DND-41 (cell line): ENCODE measurements around the gene ADRB2.

ENCODE experiments used
- ATAC-seq: fragments of 200-7000 bp; cut with Tn5 transposase; 3 replicates; pipeline ENCODE4 v1.9.1; 2021; ENCODE audit warnings: low read depth; ENCODE audit not compliant: insufficient read depth
- DNase-seq: peaks from one replicate; pipeline ENCODE4 v3.0.0-alpha.2; 2020
- H2AFZ ChIP-seq: 2 replicates; pipeline ENCODE4 v1.6.0; 2012; ENCODE audit warnings: low read depth, low read length
- H3K27ac ChIP-seq: 2 replicates; pipeline ENCODE4 v1.5.1; 2012; ENCODE audit warnings: low read length, inconsistent platforms
- H3K27me3 ChIP-seq: fragments of 200-600 bp; sonication (generic); 2 replicates; pipeline ENCODE4 v1.6.0; 2012; ENCODE audit warnings: low read length, mild to moderate bottlenecking, inconsistent platforms; ENCODE audit not compliant: insufficient read depth, poor library complexity
- H3K36me3 ChIP-seq: 2 replicates; pipeline ENCODE4 v1.5.1; 2012; ENCODE audit warnings: low read length, inconsistent platforms; ENCODE audit not compliant: insufficient read depth
- H3K4me1 ChIP-seq: 2 replicates; pipeline ENCODE4 v1.5.1; 2012; ENCODE audit warnings: mild to moderate bottlenecking, low read length; ENCODE audit not compliant: insufficient read depth
- H3K4me2 ChIP-seq: 2 replicates; pipeline ENCODE4 v1.6.0; 2012; ENCODE audit warnings: mild to moderate bottlenecking, moderate library complexity, low read length, inconsistent platforms; ENCODE audit not compliant: insufficient read depth
- H3K4me3 ChIP-seq, 2 experiments: fragments of 200-600 bp in 1 of 2; shearing (Covaris generic) in 1 of 2; 2 replicates each; pipeline ENCODE4 v1.5.1; 2012 to 2016; ENCODE audit warnings: inconsistent platforms in 2 of 2, low read length in 2 of 2, mild to moderate bottlenecking in 2 of 2, low read depth in 1 of 2, moderate library complexity in 1 of 2
- H3K79me2 ChIP-seq: 2 replicates; pipeline ENCODE4 v1.6.0; 2012; ENCODE audit warnings: low read length, inconsistent platforms; ENCODE audit not compliant: insufficient read depth
- H3K9ac ChIP-seq: 2 replicates; pipeline ENCODE4 v1.6.0; 2012; ENCODE audit warnings: low read depth, mild to moderate bottlenecking, inconsistent platforms, low read length, moderate library complexity
- H3K9me3 ChIP-seq: 2 replicates; pipeline ENCODE4 v1.5.1; 2012; ENCODE audit warnings: low read length, moderate library complexity, mild to moderate bottlenecking, inconsistent platforms; ENCODE audit not compliant: insufficient read depth, severe bottlenecking
- H4K20me1 ChIP-seq: 2 replicates; pipeline ENCODE4 v1.6.0; 2012; ENCODE audit warnings: low read length; ENCODE audit not compliant: insufficient read depth
- EZH2 ChIP-seq: IDR thresholded peaks from 3 replicates; pipeline ENCODE4 v1.6.1; 2012; ENCODE audit warnings: borderline replicate concordance, low read depth, mild to moderate bottlenecking, moderate library complexity, low read length, inconsistent platforms; ENCODE audit not compliant: severe bottlenecking
- TF ChIP-seq, protein P1 (sequence below): IDR thresholded peaks from 2 replicates; pipeline ENCODE4 v1.5.1; 2012; ENCODE audit warnings: borderline replicate concordance, low read length, moderate library complexity, mild to moderate bottlenecking; ENCODE audit not compliant: poor library complexity, severe bottlenecking; ENCODE audit errors: extremely low read depth

Gene ADRB2

DNA sequence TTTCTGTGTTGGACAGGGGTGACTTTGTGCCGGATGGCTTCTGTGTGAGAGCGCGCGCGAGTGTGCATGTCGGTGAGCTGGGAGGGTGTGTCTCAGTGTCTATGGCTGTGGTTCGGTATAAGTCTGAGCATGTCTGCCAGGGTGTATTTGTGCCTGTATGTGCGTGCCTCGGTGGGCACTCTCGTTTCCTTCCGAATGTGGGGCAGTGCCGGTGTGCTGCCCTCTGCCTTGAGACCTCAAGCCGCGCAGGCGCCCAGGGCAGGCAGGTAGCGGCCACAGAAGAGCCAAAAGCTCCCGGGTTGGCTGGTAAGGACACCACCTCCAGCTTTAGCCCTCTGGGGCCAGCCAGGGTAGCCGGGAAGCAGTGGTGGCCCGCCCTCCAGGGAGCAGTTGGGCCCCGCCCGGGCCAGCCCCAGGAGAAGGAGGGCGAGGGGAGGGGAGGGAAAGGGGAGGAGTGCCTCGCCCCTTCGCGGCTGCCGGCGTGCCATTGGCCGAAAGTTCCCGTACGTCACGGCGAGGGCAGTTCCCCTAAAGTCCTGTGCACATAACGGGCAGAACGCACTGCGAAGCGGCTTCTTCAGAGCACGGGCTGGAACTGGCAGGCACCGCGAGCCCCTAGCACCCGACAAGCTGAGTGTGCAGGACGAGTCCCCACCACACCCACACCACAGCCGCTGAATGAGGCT lies at the start of gene ADRB2:
TSS of gene ADRB2 (plus strand) at position 559 of the 686 bp plus-strand sequence. CDS start 221 bp downstream, outside the sequence.
- H3K4me1 ChIP-seq = no peaks in the 10 kb centered on the region
- no peaks in the 10 kb centered on the region for H3K9me3 ChIP-seq
- H4K20me1 ChIP-seq = no peaks in the 10 kb centered on the region
- no peaks in the 10 kb centered on the region for H3K79me2 ChIP-seq
- H3K27me3 ChIP-seq = no peaks in the 10 kb centered on the region
- TF ChIP-seq, protein P1, sequence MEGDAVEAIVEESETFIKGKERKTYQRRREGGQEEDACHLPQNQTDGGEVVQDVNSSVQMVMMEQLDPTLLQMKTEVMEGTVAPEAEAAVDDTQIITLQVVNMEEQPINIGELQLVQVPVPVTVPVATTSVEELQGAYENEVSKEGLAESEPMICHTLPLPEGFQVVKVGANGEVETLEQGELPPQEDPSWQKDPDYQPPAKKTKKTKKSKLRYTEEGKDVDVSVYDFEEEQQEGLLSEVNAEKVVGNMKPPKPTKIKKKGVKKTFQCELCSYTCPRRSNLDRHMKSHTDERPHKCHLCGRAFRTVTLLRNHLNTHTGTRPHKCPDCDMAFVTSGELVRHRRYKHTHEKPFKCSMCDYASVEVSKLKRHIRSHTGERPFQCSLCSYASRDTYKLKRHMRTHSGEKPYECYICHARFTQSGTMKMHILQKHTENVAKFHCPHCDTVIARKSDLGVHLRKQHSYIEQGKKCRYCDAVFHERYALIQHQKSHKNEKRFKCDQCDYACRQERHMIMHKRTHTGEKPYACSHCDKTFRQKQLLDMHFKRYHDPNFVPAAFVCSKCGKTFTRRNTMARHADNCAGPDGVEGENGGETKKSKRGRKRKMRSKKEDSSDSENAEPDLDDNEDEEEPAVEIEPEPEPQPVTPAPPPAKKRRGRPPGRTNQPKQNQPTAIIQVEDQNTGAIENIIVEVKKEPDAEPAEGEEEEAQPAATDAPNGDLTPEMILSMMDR = no peak
- no peak for TF ChIP-seq EZH2
- no peak within 1 kb of the TSS for H3K4me2 ChIP-seq
- H3K36me3 ChIP-seq = no peaks in the 10 kb centered on the region
- DNase-seq (no peak), ATAC-seq (no peak)
- H2AFZ ChIP-seq = no peak within 1 kb of the TSS
- H3K27ac ChIP-seq = no peak within 1 kb of the TSS
- no peak within 1 kb of the TSS for H3K4me3 ChIP-seq
- H3K9ac ChIP-seq = no peak within 1 kb of the TSS

DNA sequence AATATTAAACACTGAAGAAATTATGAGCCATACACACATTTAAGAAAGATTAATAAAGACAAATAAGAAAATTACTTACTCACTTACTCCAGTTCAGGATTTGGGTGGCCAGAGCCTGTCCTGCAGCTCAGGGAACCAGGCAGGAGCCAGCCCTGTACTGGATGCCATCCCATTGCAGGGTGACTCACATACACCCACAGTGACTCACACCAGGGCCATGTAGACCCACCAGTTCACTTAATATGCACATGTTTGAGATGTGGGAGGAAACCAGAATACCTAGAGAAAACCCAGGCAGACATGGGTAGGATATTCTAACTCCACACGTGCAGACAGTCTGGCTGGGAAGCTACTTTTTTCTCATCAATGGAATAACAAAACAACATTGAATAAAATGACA lies 49.6 kb upstream of the ADRB2 start:
- Histone ChIP-seq H3K27ac (no peak overlapping the region), H3K79me2 (no peaks in the 10 kb centered on the region), H3K4me1 (no peaks in the 10 kb centered on the region), H3K4me2 (no peak overlapping the region), H3K9ac (no peak overlapping the region), H3K27me3 (no peaks in the 10 kb centered on the region), H3K36me3 (no peaks in the 10 kb centered on the region), H3K9me3 (no peaks in the 10 kb centered on the region), H4K20me1 (no peaks in the 10 kb centered on the region), H2AFZ (no peak overlapping the region), H3K4me3 (no peak overlapping the region)
- TF ChIP-seq EZH2 = no peak
- TF ChIP-seq, protein P1 = no peak
- DNase-seq = no peak
- ATAC-seq = no peak

DNA sequence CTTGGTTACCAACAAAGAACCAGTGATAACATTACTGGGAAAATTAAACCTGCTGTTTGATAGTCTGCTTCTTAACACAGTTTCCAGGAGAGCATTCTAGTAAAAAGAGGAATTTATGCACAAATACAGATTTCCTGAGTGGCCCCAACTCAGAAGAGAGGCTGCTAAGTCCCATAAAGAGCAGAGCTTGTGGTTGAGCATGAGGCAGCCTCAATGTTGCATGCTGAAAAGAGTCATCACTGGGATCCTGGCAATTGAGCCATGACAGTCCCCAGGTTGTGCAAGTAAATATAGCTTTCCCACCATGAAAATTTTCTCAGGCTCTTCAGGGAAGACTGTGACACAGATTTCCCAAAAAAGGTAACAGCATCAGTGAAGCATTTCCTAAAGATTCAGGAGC lies 47.5 kb upstream of the ADRB2 start:
- no peaks in the 10 kb centered on the region for H3K27me3 ChIP-seq
- H4K20me1 ChIP-seq = no peaks in the 10 kb centered on the region
- no peaks in the 10 kb centered on the region for H3K9me3 ChIP-seq
- ATAC-seq = no peak
- no peaks in the 10 kb centered on the region for H3K36me3 ChIP-seq
- H3K4me1 ChIP-seq = no peaks in the 10 kb centered on the region
- no peak overlapping the region for H3K4me3 ChIP-seq
- no peak for DNase-seq
- TF ChIP-seq, protein P1 = no peak
- no peak for TF ChIP-seq EZH2
- no peak overlapping the region for H3K9ac ChIP-seq
- H3K27ac ChIP-seq = no peak overlapping the region
- H3K4me2 ChIP-seq = no peak overlapping the region
- no peaks in the 10 kb centered on the region for H3K79me2 ChIP-seq
- H2AFZ ChIP-seq = no peak overlapping the region
